Measurements from ENCODE around the gene RAB40B. TPM values are rescaled to one million over a fixed set of nuclear protein-coding genes. Genes with fewer than 3 reads are reported as not detected.
"Not testable (repeated sequence)": the region's sequence is repeated elsewhere in the genome, so short reads cannot be mapped to it uniquely, and the experiment has no call there.

The RAB40B gene
- polyA plus RNA-seq, 3 donors, result 6.1 to 12.5 (median 8.6) TPM

DNA sequence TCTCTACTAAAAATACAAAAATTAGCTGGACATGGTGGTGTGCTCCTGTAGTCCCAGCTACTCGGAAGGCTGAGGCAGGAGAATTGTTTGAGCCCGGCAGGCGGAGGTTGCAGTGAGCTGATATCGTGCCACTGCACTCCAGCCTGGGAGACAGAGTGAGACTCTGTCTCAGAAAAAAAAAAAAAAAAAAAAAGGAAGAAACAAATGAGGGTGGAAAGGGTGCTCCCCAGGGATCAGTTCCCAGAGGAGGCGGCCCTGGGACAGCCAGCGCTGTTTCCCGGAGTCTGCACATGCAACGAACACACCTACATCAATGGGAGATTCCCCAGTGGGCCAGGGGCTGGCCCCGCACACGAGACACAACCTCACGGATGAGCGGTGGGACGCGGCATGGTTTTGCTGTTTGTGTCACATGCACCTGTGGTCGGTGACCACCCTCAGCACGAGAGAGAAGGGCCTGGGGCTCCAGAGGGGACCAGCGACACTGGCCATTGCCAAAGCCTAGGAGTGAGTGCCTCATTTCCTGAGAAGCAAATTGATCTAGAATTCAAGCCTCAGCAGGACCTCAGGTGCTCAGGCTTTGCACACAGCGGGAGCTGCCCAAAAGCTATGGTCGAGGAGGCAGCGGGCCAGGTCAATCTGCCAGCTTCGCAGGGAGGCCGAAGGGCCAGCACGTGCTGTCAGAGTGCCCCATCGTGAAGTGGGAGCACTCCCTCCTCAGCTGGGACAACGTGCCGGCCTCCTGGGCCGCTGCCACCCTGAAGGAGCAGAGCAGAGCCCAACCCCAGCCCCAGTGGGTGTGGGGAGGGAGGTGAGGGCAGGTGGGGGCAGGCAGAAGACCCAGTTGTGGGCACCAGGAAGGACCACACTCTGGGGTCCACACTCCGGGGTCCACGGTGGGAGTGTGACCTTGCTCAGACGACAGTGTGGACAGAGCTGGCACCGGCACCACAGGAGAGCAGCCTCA lies 36.5 kb downstream of the RAB40B start:
- 88 to 91% (median 89%) methylated on average over 31 of the region's 31 CpGs for WGBS, 3 donors

DNA sequence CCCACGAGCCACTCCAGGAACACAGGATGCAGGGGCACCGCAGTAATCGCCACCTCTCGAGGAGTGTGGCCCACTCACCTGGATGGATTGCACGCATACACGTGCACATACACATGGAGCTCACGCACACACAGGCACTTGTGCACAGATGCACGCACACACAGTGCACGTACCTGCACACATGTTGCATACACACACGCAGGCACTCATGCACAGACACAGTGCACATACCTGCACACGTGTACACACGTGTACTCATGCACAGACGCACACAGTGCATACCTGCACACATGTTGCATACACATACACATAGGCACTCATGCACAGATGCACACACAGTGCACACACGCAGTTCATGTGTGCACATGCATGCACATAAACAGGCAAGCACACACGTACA lies 38.6 kb downstream of the RAB40B start:
- 93 to 95% (median 94%) methylated on average over 15 of the region's 15 CpGs for WGBS, 3 donors
- no peak overlapping the region for H3K27ac ChIP-seq (ENCODE audit: low read depth, low read length)

More for the DNA sequence above, 36.5 kb downstream of the RAB40B start:
- H3K27ac ChIP-seq (ENCODE audit: low read depth, low read length), result no peak overlapping the region

DNA sequence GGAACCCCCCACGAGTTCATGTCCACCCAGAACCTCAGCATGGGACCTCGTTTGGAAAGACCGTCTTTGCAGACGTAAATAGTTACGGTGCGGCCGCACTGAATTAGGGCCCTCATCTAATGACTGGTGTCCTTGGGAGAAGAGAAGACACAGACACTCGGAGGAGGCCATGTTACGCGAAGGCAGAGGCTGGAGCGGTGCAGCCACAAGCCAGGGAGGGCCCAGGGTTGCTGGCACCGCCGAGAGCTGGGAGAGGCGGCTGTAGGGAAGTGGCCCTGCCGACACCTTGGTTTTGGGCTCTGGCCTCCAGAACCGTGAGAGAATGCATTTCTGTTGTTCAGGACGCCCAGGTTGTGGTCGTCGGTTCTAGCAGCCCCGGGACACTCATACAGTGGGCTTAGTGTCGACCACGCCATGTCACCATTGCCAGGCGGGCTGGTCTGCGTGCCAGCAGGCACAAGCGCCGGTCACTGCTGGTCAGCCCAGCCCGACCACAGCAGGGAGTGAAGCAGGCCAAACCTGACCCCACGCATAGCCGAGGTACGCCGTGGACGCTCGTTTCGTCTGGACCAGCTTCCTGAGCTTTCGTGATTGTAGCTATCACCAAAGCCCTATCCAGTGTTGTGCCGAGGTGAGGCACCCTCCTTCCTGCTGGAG lies 39.6 kb downstream of the RAB40B start:
- WGBS, 3 donors, result 94 to 96% (median 94%) methylated on average over 36 of the region's 36 CpGs
- no peak overlapping the region for H3K27ac ChIP-seq (ENCODE audit: low read depth, low read length)

DNA sequence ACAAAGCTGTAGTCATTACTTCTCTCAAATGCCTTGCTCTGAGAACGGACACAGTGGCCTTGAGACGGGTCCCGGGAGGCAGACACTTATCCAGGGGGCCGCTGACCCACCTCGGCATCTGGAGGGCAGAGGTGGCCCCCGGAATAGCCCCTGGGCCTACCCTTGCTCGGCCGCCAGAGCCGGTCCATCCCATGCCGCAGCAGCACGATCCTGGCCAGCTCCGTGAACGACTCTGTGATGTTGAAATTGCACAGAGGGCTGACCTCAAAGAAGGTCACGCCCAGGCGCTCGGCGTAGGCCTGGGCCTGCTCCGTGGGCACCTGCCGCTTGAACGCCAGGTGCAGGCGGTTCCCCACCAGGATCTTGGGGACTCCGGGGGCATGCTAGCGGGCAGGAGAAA lies 40.2 kb downstream of the RAB40B start:
- no peak overlapping the region for H3K27ac ChIP-seq (ENCODE audit: low read depth, low read length)
- 93 to 96% (median 95%) methylated on average over 23 of the region's 23 CpGs for WGBS, 3 donors

DNA sequence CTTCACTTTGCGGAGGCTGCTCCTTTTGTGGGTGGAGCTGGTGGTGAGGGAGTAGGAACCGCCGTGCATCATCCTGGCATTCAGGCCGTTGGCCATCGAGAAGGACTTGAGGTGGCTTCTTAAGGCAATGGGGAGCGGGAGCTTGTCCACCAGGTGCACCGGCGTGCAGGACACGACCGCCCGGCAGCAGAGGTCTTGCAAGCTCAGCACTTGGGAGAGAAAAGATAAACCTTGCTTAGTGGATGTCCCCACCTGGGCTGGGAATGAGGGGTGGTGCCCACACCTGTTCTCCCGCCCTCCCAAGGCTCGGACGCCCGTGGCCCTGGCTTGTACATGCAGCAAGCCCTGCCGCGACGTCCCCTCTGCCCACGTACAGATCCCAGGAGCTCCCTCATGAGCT lies 40.6 kb downstream of the RAB40B start:
- no peak overlapping the region for H3K27ac ChIP-seq (ENCODE audit: low read depth, low read length)
- 95 to 97% (median 96%) methylated on average over 19 of the region's 19 CpGs for WGBS, 3 donors

DNA sequence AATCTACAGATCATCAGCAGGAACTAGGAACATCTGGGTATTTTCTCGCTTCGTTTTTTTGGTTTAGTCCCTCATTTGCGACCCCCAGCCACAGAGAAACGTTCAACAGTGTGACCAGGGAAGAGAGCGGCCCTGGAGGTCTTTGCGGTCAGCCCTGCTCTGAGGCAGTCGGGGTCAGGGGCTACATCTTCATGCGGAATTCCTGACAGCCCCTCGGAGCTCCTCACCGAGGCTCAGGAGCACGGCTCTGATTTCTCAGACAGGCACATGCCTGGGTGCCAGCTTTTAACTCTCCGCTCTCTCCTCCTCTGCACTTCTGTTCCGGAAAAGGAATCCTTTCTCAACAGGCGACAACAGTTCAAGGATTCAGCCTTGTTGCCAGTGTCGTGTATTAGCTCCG lies 42.2 kb downstream of the RAB40B start:
- no peak overlapping the region for H3K27ac ChIP-seq (ENCODE audit: low read depth, low read length)
- 83 to 91% (median 87%) methylated on average over 16 of the region's 16 CpGs for WGBS, 3 donors

DNA sequence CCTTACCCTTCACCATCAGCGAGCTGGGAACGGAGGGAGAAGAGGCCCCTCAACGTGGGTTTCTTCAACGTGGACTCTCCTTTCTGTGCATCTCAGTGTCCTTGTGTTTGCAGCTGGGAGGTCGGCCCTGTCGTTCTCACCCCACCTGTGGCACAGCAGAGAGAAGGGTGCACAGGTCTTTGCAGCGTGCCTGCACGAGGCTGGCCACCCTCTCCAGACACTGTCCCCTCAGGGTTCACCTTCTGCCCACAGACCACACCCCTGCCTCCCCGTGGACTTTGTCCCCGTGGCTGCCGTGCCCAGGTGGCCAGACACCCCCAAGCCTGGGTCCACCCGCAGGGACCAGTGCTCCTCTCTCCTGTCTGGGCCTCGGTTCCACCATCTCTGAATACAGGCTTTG lies 43.0 kb downstream of the RAB40B start:
- H3K27ac ChIP-seq (ENCODE audit: low read depth, low read length), result no peak overlapping the region

DNA sequence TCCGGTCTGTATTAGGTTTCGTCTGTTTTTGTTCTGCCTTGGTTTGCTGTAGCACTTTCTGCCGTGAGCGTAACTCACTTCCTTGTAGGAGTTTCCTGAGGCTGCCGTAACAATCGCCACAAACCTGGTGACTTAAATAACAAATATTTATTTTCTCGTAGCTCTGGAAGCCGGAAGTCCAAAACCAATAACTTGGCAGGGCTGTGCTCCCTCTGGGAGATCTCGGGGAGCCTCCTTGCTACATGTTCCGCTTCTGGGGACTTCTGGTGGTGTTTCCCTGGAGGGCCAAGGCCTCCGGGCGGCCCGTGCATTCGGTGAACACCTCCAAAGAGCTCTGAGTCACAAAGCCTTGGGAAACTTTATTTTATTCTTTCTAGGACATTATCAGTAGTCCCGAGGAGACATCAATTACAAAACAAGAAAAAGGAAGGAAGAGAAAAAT lies 43.4 kb downstream of the RAB40B start:
- no peak overlapping the region for H3K27ac ChIP-seq (ENCODE audit: low read depth, low read length)
- 35 to 48% (median 43%) methylated on average over 15 of the region's 15 CpGs for WGBS, 3 donors

More for the DNA sequence above, 43.0 kb downstream of the RAB40B start:
- WGBS, 3 donors, result 64 to 71% (median 70%) methylated on average over 13 of the region's 13 CpGs

DNA sequence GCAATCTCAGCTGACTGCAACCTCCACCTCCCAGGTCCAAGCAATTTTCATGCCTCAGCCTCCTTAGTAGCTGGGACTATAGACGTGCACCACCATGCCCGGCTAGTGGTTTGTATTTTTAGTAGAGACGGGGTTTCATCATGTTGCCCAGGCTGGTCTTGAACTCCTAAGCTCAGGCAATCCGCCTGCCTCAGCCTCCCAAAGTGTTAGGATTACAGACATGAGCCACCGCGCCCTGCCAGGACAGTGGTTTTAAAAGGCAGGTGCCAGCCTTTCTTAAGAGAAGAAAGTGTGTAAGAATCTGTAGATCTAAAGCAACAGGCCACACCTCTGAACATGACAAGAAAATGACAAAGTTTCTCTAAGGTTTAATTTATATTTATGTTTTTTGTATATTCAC lies 43.9 kb downstream of the RAB40B start:
- 79 to 91% (median 87%) methylated on average over 6 of the region's 6 CpGs for WGBS, 3 donors
- H3K27ac ChIP-seq (ENCODE audit: low read depth, low read length), result not testable (repeated sequence)

DNA sequence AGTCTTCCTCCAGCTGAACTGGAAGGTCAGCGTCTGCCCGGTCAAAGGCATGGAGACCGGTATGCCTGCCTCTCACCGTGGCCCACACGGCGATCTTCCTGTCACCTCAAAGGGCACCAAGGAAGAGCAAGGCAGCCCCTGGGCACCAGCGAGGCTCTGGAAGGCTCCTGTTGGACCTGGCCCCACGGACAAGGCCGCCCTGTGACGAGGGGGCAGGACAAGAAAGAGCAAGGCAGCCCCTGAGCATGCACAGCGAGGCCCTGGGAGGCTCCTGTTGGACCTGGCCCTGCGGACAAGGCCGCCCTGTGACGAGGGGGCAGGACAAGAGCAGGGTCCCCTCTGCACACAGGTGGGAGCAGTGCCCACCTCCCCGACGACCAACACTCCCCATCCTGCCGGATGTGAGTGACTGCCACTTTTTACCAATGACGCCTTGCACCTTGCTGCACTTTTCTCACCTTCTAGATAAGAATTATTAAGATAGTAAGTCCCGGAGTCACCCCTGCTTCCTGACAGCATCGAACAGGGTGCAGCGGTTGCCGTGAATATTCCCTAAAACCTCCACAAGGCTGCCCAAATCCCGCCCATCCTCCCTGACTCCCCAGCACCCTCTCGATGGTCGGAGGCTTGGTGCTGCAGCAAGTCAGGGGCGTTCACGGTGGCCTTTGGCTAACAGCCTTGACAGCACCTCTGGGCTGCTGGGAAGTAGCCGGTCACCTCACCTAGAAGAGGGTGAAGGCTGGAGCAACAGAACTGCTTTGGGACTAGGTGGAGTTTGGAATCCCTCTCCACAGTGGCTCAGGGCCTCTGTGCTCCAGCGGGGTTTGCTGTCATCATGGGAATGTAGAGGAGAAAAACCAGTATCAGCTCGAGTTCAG lies 44.6 kb downstream of the RAB40B start:
- no peak overlapping the region for H3K27ac ChIP-seq (ENCODE audit: low read depth, low read length)
- WGBS, 3 donors, result 81 to 88% (median 87%) methylated on average over 28 to 30 of the region's 30 CpGs

DNA sequence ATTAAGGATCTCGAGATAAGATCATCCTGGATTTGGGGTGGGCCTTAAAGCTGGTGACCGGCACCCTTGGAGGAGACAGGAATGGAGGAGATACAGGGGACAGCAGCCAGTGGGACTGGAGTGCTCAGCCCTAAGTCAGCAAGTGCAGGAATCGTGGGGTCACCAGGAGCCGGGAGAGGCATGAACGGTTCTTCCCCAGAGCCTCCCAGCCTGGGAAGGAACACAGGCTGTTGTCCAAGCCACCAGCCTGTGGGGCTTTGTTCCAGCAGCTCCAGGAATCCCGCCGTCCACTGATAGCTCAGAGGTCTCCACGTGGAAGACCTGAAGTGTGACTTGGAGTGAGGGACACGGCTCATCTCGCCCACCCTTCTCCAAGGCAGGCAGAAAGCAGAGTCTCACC lies 47.8 kb downstream of the RAB40B start:
- WGBS, 3 donors, result 54 to 81% (median 65%) methylated on average over 10 of the region's 10 CpGs
- H3K27ac ChIP-seq (ENCODE audit: low read depth, low read length), result no peak overlapping the region

DNA sequence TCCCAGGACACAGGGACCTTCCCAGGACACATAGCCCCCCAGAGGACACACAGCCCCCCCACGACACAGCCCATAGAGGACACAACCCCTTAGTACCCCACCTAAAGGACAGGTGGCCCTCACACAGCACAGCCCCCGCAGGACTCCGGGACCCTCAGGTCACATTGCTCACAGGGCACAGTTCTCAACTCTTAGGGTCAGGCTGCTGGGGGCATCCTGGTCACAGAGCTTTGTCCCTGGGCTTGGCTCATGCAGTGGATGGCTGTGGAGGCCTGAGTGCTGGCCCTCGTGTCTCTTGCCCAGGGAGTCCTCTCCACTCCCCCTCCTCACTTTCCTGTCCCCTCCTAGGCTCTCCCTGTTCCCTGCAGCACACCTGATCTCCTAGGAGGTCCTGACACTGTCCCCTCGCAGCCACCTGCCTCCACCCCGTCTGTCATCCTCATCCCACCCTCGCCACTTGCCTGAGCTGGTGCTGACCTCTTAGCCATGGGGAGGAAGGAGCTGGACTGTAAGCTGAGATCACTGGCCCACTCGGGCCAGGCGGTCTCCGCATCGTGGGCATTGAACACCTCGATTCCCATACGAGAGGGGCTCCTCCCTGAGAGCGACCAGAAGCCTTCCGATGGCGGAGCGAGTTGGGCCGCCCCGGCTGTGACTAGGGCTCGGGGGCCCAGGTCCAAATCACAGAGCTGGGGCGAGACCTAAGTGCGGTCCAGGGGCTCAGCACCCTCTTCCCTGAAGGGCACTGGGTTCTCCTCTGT lies 48.8 kb downstream of the RAB40B start:
- no peak overlapping the region for H3K27ac ChIP-seq (ENCODE audit: low read depth, low read length)
- WGBS, 3 donors, result 87 to 90% (median 87%) methylated on average over 22 of the region's 22 CpGs

DNA sequence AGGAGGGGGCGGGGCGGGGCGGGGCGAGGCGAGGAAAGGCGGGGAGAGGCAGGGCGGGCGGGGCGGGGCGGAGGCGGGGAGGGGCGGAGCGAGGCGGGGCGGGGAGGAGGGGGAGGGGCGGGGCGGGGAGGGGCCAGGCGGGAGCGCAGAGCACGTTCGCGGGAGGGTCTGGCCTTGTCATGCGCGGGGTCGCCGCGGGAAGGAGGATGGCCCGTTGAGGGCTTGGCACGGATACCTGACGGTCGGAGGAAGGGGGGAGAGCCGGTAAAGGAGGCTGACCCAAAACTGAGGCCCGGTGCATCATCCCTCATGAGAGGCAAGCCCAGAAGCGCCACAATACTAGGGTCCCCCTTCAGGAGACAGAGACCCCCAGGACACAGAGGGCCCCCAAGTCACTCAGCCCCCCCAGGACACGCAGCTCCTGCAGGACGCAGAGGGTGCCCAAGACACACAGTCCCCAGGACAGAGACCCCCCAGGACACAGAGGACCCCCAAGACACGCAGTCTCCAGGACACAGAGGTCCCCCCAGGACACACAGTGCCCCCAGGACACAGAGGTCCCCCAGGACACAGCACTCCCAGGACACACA lies 49.7 kb downstream of the RAB40B start:
- no peak overlapping the region for H3K27ac ChIP-seq (ENCODE audit: low read depth, low read length)
- WGBS, 3 donors, result 14 to 29% (median 21%) methylated on average over 10 to 18 of the region's 37 CpGs

DNA sequence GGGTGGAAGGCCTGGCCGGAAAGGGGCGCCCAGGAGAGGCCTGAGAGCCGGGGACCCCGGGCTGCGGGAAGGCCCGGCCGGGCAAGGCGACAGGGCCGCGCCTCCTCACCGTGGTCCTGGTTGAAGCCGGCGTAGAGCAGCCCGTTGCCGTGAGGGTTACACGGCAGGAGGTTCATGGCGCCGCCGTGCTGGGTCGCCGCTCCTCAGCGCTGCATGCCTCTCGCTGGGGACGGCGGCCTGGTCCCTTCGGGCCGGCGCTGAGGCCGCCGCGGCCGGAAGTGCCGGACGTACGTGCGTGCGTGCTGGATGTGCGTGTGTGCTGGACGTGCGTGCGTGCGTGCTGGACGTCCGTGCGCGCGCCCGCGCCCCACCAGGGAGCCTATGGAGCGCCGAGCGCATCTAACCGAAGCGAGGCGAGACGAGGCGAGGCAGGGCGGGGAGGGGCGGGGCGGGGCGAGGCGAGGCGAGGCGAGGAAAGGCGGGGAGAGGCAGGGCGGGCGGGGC lies 50.3 kb downstream of the RAB40B start, which contains the start of gene WDR45B:
Gene WDR45B (minus strand): TSS at position 280 of the 504 bp plus-strand sequence. CDS start 104 bp downstream, at position 176.
- 0 to 1% (median 1%) methylated on average over 52 to 59 of the region's 67 CpGs for WGBS, 3 donors
- H3K27ac ChIP-seq (ENCODE audit: low read depth, low read length), result peak within 1 kb of the TSS; percentile 90

DNA sequence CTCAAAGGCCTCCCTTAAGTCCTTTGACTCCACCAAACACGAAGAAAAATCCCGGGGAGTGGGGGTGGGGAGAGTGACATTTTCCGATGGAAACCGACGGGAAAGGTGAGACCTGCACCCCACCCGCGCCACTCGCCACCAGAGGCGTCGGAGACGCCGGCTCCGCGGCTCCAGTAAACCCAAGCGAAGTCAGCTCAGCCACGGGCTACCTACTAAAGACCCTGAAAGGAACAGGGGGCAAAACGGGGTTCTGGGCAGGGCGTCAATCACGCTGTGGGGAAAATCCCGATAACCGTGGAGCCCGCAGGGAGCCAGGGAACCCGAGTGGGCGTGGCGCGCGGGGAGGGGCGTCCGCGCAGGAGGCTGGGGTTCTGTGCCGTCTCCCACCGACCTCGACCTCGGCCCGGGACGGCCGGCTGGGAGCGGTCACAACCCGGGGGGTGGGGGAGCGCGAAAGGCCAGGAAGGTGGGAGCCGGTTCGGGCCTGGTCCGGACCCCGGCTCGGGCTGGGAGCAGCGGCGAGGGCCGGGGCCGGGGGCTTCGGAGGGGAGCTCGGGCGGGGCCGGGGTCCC lies 50.8 kb downstream of the RAB40B start:
- WGBS, 3 donors, result 0 to 1% (median 0%) methylated on average over 46 to 54 of the region's 54 CpGs
- H3K27ac ChIP-seq (ENCODE audit: low read depth, low read length), result peak overlapping the region; percentile 90

DNA sequence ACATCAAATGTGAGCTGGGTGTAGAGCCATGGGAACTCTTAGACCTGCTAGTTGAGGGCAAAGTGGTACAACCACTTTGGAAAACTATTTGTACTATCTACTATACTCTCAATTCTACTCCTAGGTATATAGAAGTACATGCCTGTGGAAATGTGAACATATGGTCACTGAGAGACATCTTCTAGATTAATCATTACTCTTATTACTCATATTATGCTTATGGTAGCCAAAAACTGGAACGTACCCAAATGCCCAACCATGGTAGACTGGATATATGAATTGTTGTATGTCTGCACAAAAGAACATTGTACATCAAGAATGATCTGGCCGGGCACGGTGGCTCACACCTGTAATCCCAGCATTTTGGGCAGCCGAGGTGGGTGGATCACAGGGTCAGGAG lies 53.0 kb downstream of the RAB40B start:
- WGBS, 3 donors, result 84 to 99% (median 99%) methylated on average over 4 of the region's 4 CpGs
- H3K27ac ChIP-seq (ENCODE audit: low read depth, low read length), result no peak overlapping the region

DNA sequence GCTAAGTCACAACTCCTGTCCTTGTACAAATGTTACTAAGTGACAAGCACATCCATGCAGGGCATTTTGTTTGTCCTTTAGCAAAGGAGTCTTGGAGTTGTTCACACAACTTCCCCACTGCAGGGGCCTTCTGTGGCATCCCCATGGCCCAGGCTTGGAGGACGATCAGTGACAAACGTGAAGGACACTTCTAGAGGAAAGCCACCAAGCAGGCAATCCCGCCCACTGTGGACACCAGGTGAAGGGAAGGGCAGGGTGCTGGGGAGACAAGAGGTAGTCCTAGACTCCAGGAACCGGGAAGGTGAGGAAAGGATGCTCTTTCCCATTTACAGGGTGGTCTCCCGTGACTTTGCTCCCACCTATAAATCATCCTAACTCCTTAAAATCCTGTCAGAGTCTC lies 54.4 kb downstream of the RAB40B start:
- no peak overlapping the region for H3K27ac ChIP-seq (ENCODE audit: low read depth, low read length)
- WGBS, 3 donors, result 73 to 91% (median 88%) methylated on average over 5 of the region's 5 CpGs

All from adipose tissue (tissue), 3 donors.